ENCODE results near the gene TMEM156.

Gene TMEM156

GRCh38 chr4:38920677-38921076, 111.5 kb downstream of the TMEM156 start:
- no peak for DNase-seq

DNA sequence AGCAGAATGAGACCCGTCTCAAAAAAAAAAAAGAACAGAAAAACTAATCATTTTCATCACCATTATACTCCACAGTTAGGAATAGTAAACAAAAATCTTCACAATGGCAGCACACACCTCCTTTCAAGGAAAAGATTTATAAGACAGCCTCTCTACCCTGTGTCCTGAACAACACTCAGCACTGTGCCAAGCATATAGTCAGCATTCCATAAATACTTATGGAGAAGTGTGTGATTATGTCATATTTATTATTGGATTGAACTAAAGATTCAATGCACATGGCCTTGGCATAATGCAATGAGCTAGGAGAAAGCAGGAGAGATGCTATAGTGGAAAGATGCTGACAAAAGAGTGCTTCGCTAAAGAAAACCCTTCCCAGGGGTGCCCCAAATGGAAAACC, 112.0 kb downstream of the TMEM156 start:
- no peak for DNase-seq

- no peak for DNase-seq
These were observed 112.7 kb downstream of the TMEM156 start for GRCh38 chr4:38919494-38919893.

- no peak for DNase-seq
These were observed 114.7 kb downstream of the TMEM156 start for GRCh38 chr4:38917481-38918025.
